CD8-positive, alpha-beta memory T cell (primary cell): Measurements from ENCODE around the gene TCF4. TPM values are rescaled to one million over a fixed set of nuclear protein-coding genes. Genes with fewer than 3 reads are reported as not detected.

ENCODE experiments used
- CTCF ChIA-PET: fragments of 350-600 bp; sonication (Branson Sonifier 250); formaldehyde crosslinking; loops from one replicate; lab custom pipeline; 2021; ENCODE audit warnings: antibody characterized with exemption; lab: Charles Lee
- POLR2A ChIA-PET: fragments of 350-600 bp; sonication (Branson Sonifier 250); formaldehyde crosslinking; loops from one replicate; lab custom pipeline; 2021; ENCODE audit warnings: antibody characterized with exemption; lab: Charles Lee
- DNase-seq, 5 donors: peaks; one replicate each; pipeline versions ENCODE4 v3.0.0 to v3.0.0-alpha.2; 2020 to 2022; ENCODE audit warnings: mixed read lengths in 1 of 5
- H3K27ac ChIP-seq: one replicate; pipeline ENCODE4 v1.7.0; 2013; ENCODE audit warnings: low read depth, mild to moderate bottlenecking, low read length, moderate library complexity
- H3K27me3 ChIP-seq: 2 replicates; pipeline ENCODE4 v1.7.0; 2013; ENCODE audit warnings: low read length, mild to moderate bottlenecking; ENCODE audit not compliant: insufficient read depth, poor library complexity, severe bottlenecking
- H3K36me3 ChIP-seq: 2 replicates; pipeline ENCODE4 v1.7.0; 2013; ENCODE audit warnings: mild to moderate bottlenecking, low read length, moderate library complexity; ENCODE audit not compliant: insufficient read depth
- H3K4me1 ChIP-seq: 2 replicates; pipeline ENCODE4 v1.7.0; 2013; ENCODE audit warnings: mild to moderate bottlenecking, low read length, moderate library complexity; ENCODE audit not compliant: insufficient read depth
- H3K4me3 ChIP-seq: 2 replicates; pipeline ENCODE4 v1.7.0; 2013; ENCODE audit warnings: mild to moderate bottlenecking, low read length
- H3K9me3 ChIP-seq: 2 replicates; pipeline ENCODE4 v1.7.0; 2013; ENCODE audit warnings: mild to moderate bottlenecking, low read length
- H3K27ac Mint-ChIP-seq, 8 donors: one replicate each; pipeline ENCODE4 v1.8.0; 2020 to 2021; ENCODE audit warnings: mixed read lengths in 8 of 8, mild to moderate bottlenecking in 6 of 8, inconsistent platforms in 3 of 8, moderate library complexity in 3 of 8
- H3K27me3 Mint-ChIP-seq, 2 donors: one replicate each; pipeline ENCODE4 v1.8.0; 2020 to 2021; ENCODE audit warnings: mixed read lengths in 2 of 2, mild to moderate bottlenecking in 1 of 2, moderate library complexity in 1 of 2
- H3K36me3 Mint-ChIP-seq, 3 donors: one replicate each; pipeline ENCODE4 v1.8.0; 2020 to 2021; ENCODE audit warnings: mixed read lengths in 3 of 3, inconsistent platforms in 1 of 3, mild to moderate bottlenecking in 1 of 3
- H3K4me1 Mint-ChIP-seq, 3 donors: one replicate each; pipeline ENCODE4 v1.8.0; 2020 to 2021; ENCODE audit warnings: mixed read lengths in 3 of 3, inconsistent platforms in 1 of 3, mild to moderate bottlenecking in 1 of 3
- H3K4me3 Mint-ChIP-seq, 7 donors: one replicate each; pipeline ENCODE4 v1.8.0; 2020 to 2021; ENCODE audit warnings: mixed read lengths in 7 of 7, mild to moderate bottlenecking in 6 of 7, moderate library complexity in 4 of 7, inconsistent platforms in 2 of 7
- H3K9me3 Mint-ChIP-seq, 5 donors: one replicate each; pipeline ENCODE4 v1.8.0; 2020 to 2022; ENCODE audit warnings: mixed read lengths in 5 of 5, mild to moderate bottlenecking in 3 of 5, moderate library complexity in 2 of 5, inconsistent platforms in 1 of 5
- polyA plus RNA-seq: library from polyadenylated mRNA; unstranded; fragments of 300-500 nt; fragmentation: Illumina TruSeq; gene quantifications from one replicate; pipeline ENCODE4 v1.2.3, GENCODE V29; 2021
- total RNA-seq, 2 experiments: library from RNA; stranded (reverse); gene quantifications; one replicate each; pipeline ENCODE4 v1.2.3, GENCODE V29; 2021

The TCF4 gene
- total and polyA plus RNA-seq, 3 experiments from 2014 or later = 0.18 to 0.62 (median 0.47) TPM

- H3K27me3 ChIP-seq = no peaks in the 10 kb centered on the region
- H3K9me3 ChIP-seq = no peaks in the 10 kb centered on the region
- Mint-ChIP-seq H3K27ac (no peak overlapping the region), H3K27me3 (no peaks in the 10 kb centered on the region), H3K4me3 (no peak overlapping the region), H3K9me3 (no peaks in the 10 kb centered on the region), H3K36me3 (no peaks in the 10 kb centered on the region), H3K4me1 (no peaks in the 10 kb centered on the region)
- no peaks in the 10 kb centered on the region for H3K36me3 ChIP-seq
- ChIA-PET POLR2A (no interaction called here), CTCF (no interaction called here)
- H3K27ac ChIP-seq = no peak overlapping the region
- no peak overlapping the region for H3K4me3 ChIP-seq
- DNase-seq = no peak
- no peaks in the 10 kb centered on the region for H3K4me1 ChIP-seq
Measured at GRCh38 chr18:55413474-55413873, 174.5 kb downstream of the TCF4 start.

GRCh38 chr18:55407774-55408535 lies 180.0 kb downstream of the TCF4 start:
- Mint-ChIP-seq H3K9me3 (peaks cover 0 to 6% (median 0%) of the 10 kb centered on the region in 5 donors), H3K4me3 (no peak overlapping the region), H3K27me3 (peaks cover 0 to 1% of the 10 kb centered on the region in 2 donors), H3K27ac (no peak overlapping the region), H3K36me3 (no peaks in the 10 kb centered on the region), H3K4me1 (no peaks in the 10 kb centered on the region)
- no peak overlapping the region for H3K27ac ChIP-seq
- H3K9me3 ChIP-seq = no peaks in the 10 kb centered on the region
- ChIA-PET CTCF (interaction anchor here (1.2 kb wide), 1 partner anchor 17 kb away, joined by 3 read pairs; no protein-coding TSS in a partner anchor), POLR2A (no interaction called here)
- H3K27me3 ChIP-seq = no peaks in the 10 kb centered on the region
- no peak for DNase-seq
- H3K4me1 ChIP-seq = no peaks in the 10 kb centered on the region
- no peak overlapping the region for H3K4me3 ChIP-seq
- H3K36me3 ChIP-seq = no peaks in the 10 kb centered on the region

- DNase-seq = no peak
- no peaks in the 10 kb centered on the region for H3K4me1 Mint-ChIP-seq
- Histone ChIP-seq H3K27ac (no peak overlapping the region), H3K4me1 (no peaks in the 10 kb centered on the region), H3K36me3 (no peaks in the 10 kb centered on the region), H3K9me3 (no peaks in the 10 kb centered on the region), H3K27me3 (no peaks in the 10 kb centered on the region), H3K4me3 (no peak overlapping the region)
- ChIA-PET POLR2A (no interaction called here), CTCF (no interaction called here)
- peaks cover 0 to 1% of the 10 kb centered on the region in 2 donors for H3K27me3 Mint-ChIP-seq
- H3K9me3 Mint-ChIP-seq = peaks cover 0 to 6% (median 0%) of the 10 kb centered on the region in 5 donors
- no peak overlapping the region for H3K27ac Mint-ChIP-seq
- no peaks in the 10 kb centered on the region for H3K36me3 Mint-ChIP-seq
- no peak overlapping the region for H3K4me3 Mint-ChIP-seq
Measured at GRCh38 chr18:55407191-55407590, 180.8 kb downstream of the TCF4 start.

DNA sequence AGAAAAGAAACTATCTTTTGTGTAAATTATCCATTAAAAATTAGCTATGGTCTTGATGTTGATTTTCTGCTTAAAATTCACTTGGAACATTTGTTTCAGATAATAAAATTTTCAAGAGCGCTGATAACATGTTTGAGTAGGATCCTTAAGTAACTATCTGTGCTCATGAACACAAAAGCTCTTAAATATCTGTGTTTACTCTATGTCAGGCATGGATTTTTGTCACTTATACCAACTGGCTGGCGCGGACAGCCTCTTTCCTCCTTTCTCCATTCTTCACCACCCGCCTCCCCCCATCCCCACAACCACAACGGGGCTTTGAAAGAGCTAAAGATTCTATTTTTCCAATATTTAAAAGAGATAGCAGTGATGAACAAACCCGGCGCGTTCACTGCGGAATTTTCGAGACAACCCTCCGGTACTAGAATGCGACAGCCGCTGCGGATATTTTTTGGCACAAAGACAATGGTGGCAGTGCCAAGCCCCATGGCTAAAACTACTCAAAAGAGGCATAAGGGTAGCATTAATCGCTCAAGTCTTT lies 181.5 kb downstream of the TCF4 start:
- Mint-ChIP-seq H3K27me3 (peaks cover 0 to 1% of the 10 kb centered on the region in 2 donors), H3K4me1 (no peaks in the 10 kb centered on the region), H3K4me3 (no peak overlapping the region), H3K9me3 (peaks cover 0 to 6% (median 0%) of the 10 kb centered on the region in 5 donors), H3K27ac (peak overlapping the region in 1 of 8 donors; percentile 65), H3K36me3 (no peaks in the 10 kb centered on the region)
- Histone ChIP-seq H3K9me3 (no peaks in the 10 kb centered on the region), H3K4me1 (no peaks in the 10 kb centered on the region), H3K27me3 (no peaks in the 10 kb centered on the region), H3K27ac (no peak overlapping the region), H3K4me3 (no peak overlapping the region), H3K36me3 (no peaks in the 10 kb centered on the region)
- DNase-seq = no peak
- CTCF ChIA-PET = no interaction called here
- POLR2A ChIA-PET = no interaction called here

- H3K4me1 ChIP-seq = no peaks in the 10 kb centered on the region
- Mint-ChIP-seq H3K36me3 (no peaks in the 10 kb centered on the region), H3K9me3 (peaks cover 0 to 6% (median 0%) of the 10 kb centered on the region in 5 donors), H3K4me1 (no peaks in the 10 kb centered on the region), H3K27me3 (peaks cover 0 to 1% of the 10 kb centered on the region in 2 donors), H3K27ac (no peak overlapping the region), H3K4me3 (no peak overlapping the region)
- H3K36me3 ChIP-seq = no peaks in the 10 kb centered on the region
- CTCF ChIA-PET = no interaction called here
- H3K4me3 ChIP-seq = no peak overlapping the region
- H3K27me3 ChIP-seq = no peaks in the 10 kb centered on the region
- no peak overlapping the region for H3K27ac ChIP-seq
- no peak for DNase-seq
- POLR2A ChIA-PET = no interaction called here
- no peaks in the 10 kb centered on the region for H3K9me3 ChIP-seq
Measured at GRCh38 chr18:55405893-55406406, 182.0 kb downstream of the TCF4 start.

DNA sequence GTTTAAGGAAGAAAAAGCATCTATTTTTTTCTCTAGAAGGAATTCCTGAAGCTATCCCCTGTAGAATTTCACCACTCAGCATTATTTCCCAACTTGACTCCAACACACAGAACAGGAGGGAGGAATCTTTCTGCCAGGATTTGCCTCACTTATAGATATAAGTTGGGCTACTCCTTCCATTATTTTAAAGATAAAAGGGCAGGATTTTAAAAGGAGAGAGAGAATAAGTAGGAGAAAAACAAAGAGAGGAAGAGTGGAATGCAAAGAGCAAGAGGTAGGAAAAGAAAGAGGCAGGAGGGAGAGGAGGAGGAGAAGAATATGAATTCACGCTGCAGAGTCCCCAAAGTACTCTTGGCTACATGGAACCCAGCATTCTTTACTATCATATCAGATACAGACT lies 182.5 kb downstream of the TCF4 start:
- no peak overlapping the region for H3K4me3 Mint-ChIP-seq
- H3K4me1 Mint-ChIP-seq = no peaks in the 10 kb centered on the region
- H3K36me3 Mint-ChIP-seq = no peaks in the 10 kb centered on the region

GRCh38 chr18:55404832-55405465 lies 183.0 kb downstream of the TCF4 start:
- no peaks in the 10 kb centered on the region for H3K27me3 ChIP-seq
- no peaks in the 10 kb centered on the region for H3K36me3 ChIP-seq
- Mint-ChIP-seq H3K27ac (no peak overlapping the region), H3K4me1 (no peaks in the 10 kb centered on the region), H3K4me3 (no peak overlapping the region), H3K9me3 (peaks cover 0 to 6% (median 0%) of the 10 kb centered on the region in 5 donors), H3K27me3 (peaks cover 0 to 1% of the 10 kb centered on the region in 2 donors), H3K36me3 (no peaks in the 10 kb centered on the region)
- no peak overlapping the region for H3K27ac ChIP-seq
- no peaks in the 10 kb centered on the region for H3K9me3 ChIP-seq
- no peaks in the 10 kb centered on the region for H3K4me1 ChIP-seq
- no peak overlapping the region for H3K4me3 ChIP-seq
- CTCF ChIA-PET = no interaction called here
- POLR2A ChIA-PET = no interaction called here
- DNase-seq = no peak

More for the DNA sequence above, 182.5 kb downstream of the TCF4 start:
- H3K4me1 ChIP-seq = no peaks in the 10 kb centered on the region
- Mint-ChIP-seq H3K9me3 (peaks cover 0 to 6% (median 0%) of the 10 kb centered on the region in 5 donors), H3K27ac (no peak overlapping the region), H3K27me3 (peaks cover 0 to 1% of the 10 kb centered on the region in 2 donors)
- DNase-seq = no peak
- POLR2A ChIA-PET = no interaction called here
- H3K4me3 ChIP-seq = no peak overlapping the region
- H3K27ac ChIP-seq = no peak overlapping the region
- no peaks in the 10 kb centered on the region for H3K27me3 ChIP-seq
- H3K9me3 ChIP-seq = no peaks in the 10 kb centered on the region
- H3K36me3 ChIP-seq = no peaks in the 10 kb centered on the region
- CTCF ChIA-PET = no interaction called here
